Neuronal stem cell (in vitro differentiated cells): ENCODE results near the gene KLK6.

Experiments
- DNase-seq: peaks from one replicate; pipeline ENCODE4 v3.0.0-alpha.2; 2013; ENCODE audit warnings: low spot score
- H2AFZ ChIP-seq: one replicate; pipeline ENCODE4 v1.6.1; 2013; ENCODE audit warnings: mild to moderate bottlenecking, low read length, inconsistent platforms
- H2AK5ac ChIP-seq: 2 replicates; pipeline ENCODE4 v1.6.1; 2013; ENCODE audit warnings: low read depth, mild to moderate bottlenecking, inconsistent platforms, low read length, moderate library complexity, mixed read lengths
- H2BK120ac ChIP-seq: 2 replicates; pipeline ENCODE4 v1.6.1; 2013; ENCODE audit warnings: low read depth, mild to moderate bottlenecking, inconsistent platforms, low read length, moderate library complexity, mixed read lengths
- H2BK12ac ChIP-seq: one replicate; pipeline ENCODE4 v1.6.1; 2013; ENCODE audit warnings: low read length, inconsistent platforms
- H2BK15ac ChIP-seq: 2 replicates; pipeline ENCODE4 v1.6.1; 2013; ENCODE audit warnings: mild to moderate bottlenecking, low read length, inconsistent platforms, mixed read lengths
- H2BK5ac ChIP-seq: one replicate; pipeline ENCODE4 v1.6.1; 2013; ENCODE audit warnings: inconsistent platforms, mild to moderate bottlenecking, low read length, moderate library complexity
- H3K14ac ChIP-seq: one replicate; pipeline ENCODE4 v1.6.1; 2013; ENCODE audit warnings: low read length, inconsistent platforms
- H3K18ac ChIP-seq: 2 replicates; pipeline ENCODE4 v1.6.1; 2013; ENCODE audit warnings: low read length, inconsistent platforms
- H3K23ac ChIP-seq: 2 replicates; pipeline ENCODE4 v1.6.1; 2013; ENCODE audit warnings: low read depth, mild to moderate bottlenecking, mixed read lengths, low read length, inconsistent platforms; ENCODE audit not compliant: poor library complexity
- H3K27ac ChIP-seq: replicated peaks from 3 replicates; pipeline ENCODE4 v1.5.1; 2013; ENCODE audit warnings: low read length, inconsistent platforms
- H3K27me3 ChIP-seq, 3 experiments: 2 replicates each; pipeline ENCODE4 v1.6.1; 2013; ENCODE audit warnings: low read length in 3 of 3, mild to moderate bottlenecking in 2 of 3, inconsistent platforms in 1 of 3, low read depth in 1 of 3, mixed read lengths in 1 of 3, moderate library complexity in 1 of 3; ENCODE audit not compliant: control insufficient read depth in 3 of 3, insufficient read depth in 3 of 3
- H3K36me3 ChIP-seq, 2 donors: replicated peaks in 1 of 2; 2 replicates each; pipeline ENCODE4 v1.6.1; 2013; ENCODE audit warnings: low read length in 2 of 2; ENCODE audit not compliant: control insufficient read depth in 2 of 2, insufficient read depth in 2 of 2
- H3K4ac ChIP-seq: 2 replicates; pipeline ENCODE4 v1.6.1; 2013; ENCODE audit warnings: inconsistent platforms, mild to moderate bottlenecking, low read length, moderate library complexity
- H3K4me1 ChIP-seq, 2 donors: 1 replicate in 1 of 2; 2 replicates in 1 of 2; pipeline ENCODE4 v1.6.1; 2013; ENCODE audit warnings: low read length in 2 of 2, low read depth in 1 of 2; ENCODE audit not compliant: control insufficient read depth in 2 of 2, insufficient read depth in 1 of 2
- H3K4me2 ChIP-seq: one replicate; pipeline ENCODE4 v1.6.1; 2013; ENCODE audit warnings: mild to moderate bottlenecking, low read length, inconsistent platforms; ENCODE audit not compliant: insufficient read depth, poor library complexity, severe bottlenecking
- H3K4me3 ChIP-seq, 2 donors: 2 replicates each; pipeline ENCODE4 v1.5.1; 2013; ENCODE audit warnings: low read length in 2 of 2, mild to moderate bottlenecking in 2 of 2, inconsistent platforms in 1 of 2, moderate library complexity in 1 of 2
- H3K79me1 ChIP-seq: one replicate; pipeline ENCODE4 v1.6.1; 2013; ENCODE audit warnings: low read depth, mild to moderate bottlenecking, inconsistent platforms, low read length, moderate library complexity
- H3K9ac ChIP-seq: one replicate; pipeline ENCODE4 v1.6.1; 2013; ENCODE audit warnings: mild to moderate bottlenecking, low read depth, low read length, inconsistent platforms; ENCODE audit not compliant: poor library complexity
- H3K9me3 ChIP-seq, 2 donors: replicated peaks in 1 of 2; 2 replicates each; pipeline versions ENCODE3 to v1.6.1; 2013; ENCODE audit warnings: low read length in 2 of 2, mild to moderate bottlenecking in 2 of 2, inconsistent platforms in 1 of 2, low read depth in 1 of 2, mixed read lengths in 1 of 2, moderate library complexity in 1 of 2; ENCODE audit not compliant: control insufficient read depth in 2 of 2, insufficient read depth in 1 of 2
- H4K8ac ChIP-seq: one replicate; pipeline ENCODE4 v1.6.1; 2013; ENCODE audit warnings: low read depth, mild to moderate bottlenecking, inconsistent platforms, low read length, moderate library complexity
- H4K91ac ChIP-seq: one replicate; pipeline ENCODE4 v1.6.1; 2013; ENCODE audit warnings: low read length, low read depth, mild to moderate bottlenecking, inconsistent platforms; ENCODE audit not compliant: poor library complexity
- WGBS, 2 donors: extraction: QIAGEN DNeasy Blood & Tissue Kit; methylation state at CpG; one replicate each; pipeline ENCODE4 v1.1.7; 2013; ENCODE audit warnings: missing lambda C conversion rate in 2 of 2, mixed read lengths in 1 of 2; ENCODE audit not compliant: insufficient read length in 2 of 2, insufficient replicate concordance in 1 of 2; ENCODE audit errors: extremely low coverage in 2 of 2; 5-methylcytosine and 5-hydroxymethylcytosine counted together

The KLK6 gene

GRCh38 chr19:50932690-50933083, 36.7 kb downstream of the KLK6 start:
- H2BK5ac ChIP-seq: no peak overlapping the region
- no peak overlapping the region for H3K23ac ChIP-seq
- H2BK12ac ChIP-seq: no peak overlapping the region
- H2BK15ac ChIP-seq: no peak overlapping the region
- H4K91ac ChIP-seq: no peak overlapping the region
- no peak overlapping the region for H3K4ac ChIP-seq
- no peak overlapping the region for H4K8ac ChIP-seq
- no peak for DNase-seq
- no peak overlapping the region for H3K4me2 ChIP-seq
- H3K79me1 ChIP-seq: no peaks in the 10 kb centered on the region
- no peak overlapping the region for H3K4me3 ChIP-seq
- WGBS, 2 donors: no CpG with 5 or more reads among the region's 4 CpGs
- no peak overlapping the region for H2BK120ac ChIP-seq
- H2AFZ ChIP-seq: no peak overlapping the region
- no peaks in the 10 kb centered on the region for H3K36me3 ChIP-seq
- H2AK5ac ChIP-seq: no peak overlapping the region
- H3K9ac ChIP-seq: no peak overlapping the region
- no peaks in the 10 kb centered on the region for H3K4me1 ChIP-seq
- H3K18ac ChIP-seq: no peak overlapping the region
- H3K27ac ChIP-seq: no peak overlapping the region
- H3K27me3 ChIP-seq: peaks cover 0 to 5% (median 0%) of the 10 kb centered on the region in 3 experiments
- H3K14ac ChIP-seq: no peak overlapping the region
- peaks cover 0 to 2% of the 10 kb centered on the region in 2 donors for H3K9me3 ChIP-seq

DNA sequence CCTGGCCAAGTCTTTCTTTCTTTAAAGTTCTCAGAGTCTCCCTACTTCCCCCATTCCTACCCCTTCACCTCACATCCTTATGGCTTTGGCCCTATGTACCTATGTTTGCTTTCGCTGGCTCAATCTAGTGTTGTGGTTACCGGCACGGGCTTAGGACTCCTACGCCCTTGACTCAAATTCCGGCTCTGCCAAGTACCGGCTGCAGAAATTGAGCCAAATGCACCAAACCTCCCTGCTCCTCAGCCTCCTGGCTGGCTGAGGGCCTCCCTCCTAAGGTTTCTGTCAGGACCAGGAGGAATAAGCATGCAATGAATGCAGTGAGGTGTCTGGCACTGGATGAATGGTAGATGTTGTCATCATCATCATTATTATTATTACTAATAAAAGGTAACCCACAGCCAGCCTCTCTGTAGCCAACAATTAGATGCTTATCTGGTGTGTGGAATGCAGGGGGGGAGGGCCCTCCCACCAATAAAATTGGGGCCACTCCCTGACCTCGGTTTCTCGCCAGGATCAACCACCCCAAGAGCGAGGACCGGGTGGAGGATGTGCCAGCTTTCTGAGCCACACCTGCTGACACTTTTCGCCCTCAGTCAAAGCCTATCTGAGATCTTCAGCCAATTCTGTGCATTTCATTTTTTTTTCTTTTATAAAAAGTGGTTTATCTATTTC, 37.2 kb downstream of the KLK6 start:
- WGBS, 2 donors: no CpG with 5 or more reads among the region's 11 CpGs
- Histone ChIP-seq H3K14ac (no peak overlapping the region), H2BK12ac (no peak overlapping the region), H2BK5ac (no peak overlapping the region), H3K4me3 (no peak overlapping the region), H3K9me3 (peaks cover 0 to 2% of the 10 kb centered on the region in 2 donors), H2BK15ac (no peak overlapping the region), H3K79me1 (no peaks in the 10 kb centered on the region), H2AFZ (no peak overlapping the region), H3K4ac (no peak overlapping the region), H3K23ac (no peak overlapping the region), H3K9ac (no peak overlapping the region), H3K36me3 (no peaks in the 10 kb centered on the region), H2BK120ac (no peak overlapping the region), H3K18ac (no peak overlapping the region), H2AK5ac (no peak overlapping the region), H3K27ac (no peak overlapping the region), H4K91ac (no peak overlapping the region), H3K4me2 (no peak overlapping the region), H4K8ac (no peak overlapping the region), H3K27me3 (peaks cover 0 to 5% (median 0%) of the 10 kb centered on the region in 3 experiments), H3K4me1 (no peaks in the 10 kb centered on the region)
- DNase-seq: no peak

GRCh38 chr19:50931023-50931422, 38.4 kb downstream of the KLK6 start:
- Histone ChIP-seq H3K4me1 (no peaks in the 10 kb centered on the region), H3K27ac (no peak overlapping the region), H3K27me3 (peaks cover 0 to 5% (median 3%) of the 10 kb centered on the region in 3 experiments), H3K9me3 (peaks cover 0 to 2% of the 10 kb centered on the region in 2 donors), H3K4me2 (no peak overlapping the region), H3K14ac (no peak overlapping the region), H2BK120ac (no peak overlapping the region), H3K9ac (no peak overlapping the region), H2BK12ac (no peak overlapping the region), H3K79me1 (no peaks in the 10 kb centered on the region), H2AK5ac (no peak overlapping the region), H2BK15ac (no peak overlapping the region), H3K4me3 (no peak overlapping the region), H4K8ac (no peak overlapping the region), H2BK5ac (no peak overlapping the region), H3K4ac (no peak overlapping the region), H3K23ac (no peak overlapping the region), H3K18ac (no peak overlapping the region), H4K91ac (no peak overlapping the region), H3K36me3 (no peaks in the 10 kb centered on the region), H2AFZ (no peak overlapping the region)
- no peak for DNase-seq

DNA sequence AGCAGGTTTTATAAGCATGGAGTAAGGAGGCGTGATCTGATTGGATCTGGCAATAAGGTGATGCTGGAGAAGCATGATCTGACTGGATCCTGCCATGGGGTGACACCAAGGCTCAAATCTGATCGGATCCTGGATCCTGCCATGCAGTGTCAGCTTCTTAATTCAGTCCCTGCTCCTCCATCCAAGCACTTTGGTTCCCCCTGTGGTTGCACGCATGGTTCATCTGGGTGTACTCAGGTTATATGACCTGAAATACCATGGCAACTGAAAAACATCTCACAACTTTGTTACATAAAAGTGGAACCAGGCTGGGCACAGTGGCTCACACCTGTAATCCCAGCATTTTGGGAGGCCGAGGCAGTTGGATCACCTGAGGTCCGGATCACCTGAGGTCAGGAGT, 40.6 kb downstream of the KLK6 start:
- Histone ChIP-seq H2AK5ac (no peak overlapping the region), H2BK5ac (no peak overlapping the region), H3K36me3 (no peaks in the 10 kb centered on the region), H2BK15ac (no peak overlapping the region), H3K4me3 (no peak overlapping the region), H3K18ac (no peak overlapping the region), H2BK12ac (no peak overlapping the region), H3K14ac (no peak overlapping the region), H3K23ac (no peak overlapping the region), H3K4ac (no peak overlapping the region), H3K27me3 (peaks cover 0 to 5% (median 3%) of the 10 kb centered on the region in 3 experiments), H2AFZ (no peak overlapping the region), H4K8ac (no peak overlapping the region), H3K9me3 (peaks cover 0 to 2% of the 10 kb centered on the region in 2 donors), H2BK120ac (no peak overlapping the region), H3K4me1 (no peaks in the 10 kb centered on the region), H4K91ac (no peak overlapping the region), H3K27ac (no peak overlapping the region), H3K79me1 (no peaks in the 10 kb centered on the region), H3K4me2 (no peak overlapping the region), H3K9ac (no peak overlapping the region)
- WGBS, 2 donors: no CpG with 5 or more reads among the region's 5 CpGs
- DNase-seq: no peak
